GM21360 (cell line): ENCODE results near the gene ITPRID1.
"Not testable (repeated sequence)": the region's sequence is repeated elsewhere in the genome, so short reads cannot be mapped to it uniquely, and the experiment has no call there.

Source experiments
- ATAC-seq: cut with Tn5 transposase; IDR thresholded peaks from one replicate; pipeline ENCODE4 v1.9.1; 2021; ENCODE audit warnings: mild to moderate bottlenecking, moderate library complexity; ENCODE audit not compliant: unreplicated experiment

The ITPRID1 gene

DNA sequence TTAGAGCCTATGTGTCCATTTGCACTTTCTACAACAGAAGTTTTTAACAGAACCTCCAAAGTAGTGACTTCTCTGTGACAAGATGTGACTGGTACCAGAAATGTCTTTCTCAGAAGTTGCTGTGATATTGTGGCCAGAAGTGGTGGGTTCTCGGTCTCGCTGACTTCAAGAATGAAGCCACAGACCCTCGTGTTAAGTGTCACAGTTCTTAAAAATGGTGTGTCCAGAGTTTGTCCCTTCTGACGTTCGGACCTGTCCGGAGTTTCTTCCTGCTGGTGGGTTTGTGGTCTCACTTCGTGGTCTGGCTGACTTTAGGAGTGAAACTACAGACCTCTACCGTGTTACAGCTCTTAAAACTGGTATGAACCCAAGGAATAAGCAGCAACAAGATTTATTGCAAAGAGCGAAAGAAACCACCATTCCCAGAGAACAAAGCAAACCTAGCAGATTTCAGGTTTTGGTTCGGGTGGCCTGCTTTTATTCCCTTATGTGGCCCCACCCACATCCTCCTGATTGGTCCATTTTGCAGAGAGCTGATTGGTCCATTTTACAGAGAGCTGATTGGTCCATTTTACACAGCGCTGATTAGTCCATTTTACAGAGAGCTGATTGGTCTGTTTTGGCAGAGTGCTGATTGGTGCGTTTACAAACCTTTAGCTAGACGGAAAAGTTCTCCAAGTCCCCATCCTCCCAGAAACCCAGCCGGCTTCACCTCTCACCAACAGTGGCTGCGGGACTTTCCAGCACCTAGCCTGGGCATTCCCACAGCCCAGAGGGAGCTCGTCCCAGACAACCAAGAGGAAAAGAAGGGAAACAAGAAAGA, 3.0 kb downstream of the ITPRID1 start:
- no peak for ATAC-seq

- no peak for ATAC-seq
Observed at GRCh38 chr7:31517513-31517912, 3.6 kb downstream of the ITPRID1 start.

DNA sequence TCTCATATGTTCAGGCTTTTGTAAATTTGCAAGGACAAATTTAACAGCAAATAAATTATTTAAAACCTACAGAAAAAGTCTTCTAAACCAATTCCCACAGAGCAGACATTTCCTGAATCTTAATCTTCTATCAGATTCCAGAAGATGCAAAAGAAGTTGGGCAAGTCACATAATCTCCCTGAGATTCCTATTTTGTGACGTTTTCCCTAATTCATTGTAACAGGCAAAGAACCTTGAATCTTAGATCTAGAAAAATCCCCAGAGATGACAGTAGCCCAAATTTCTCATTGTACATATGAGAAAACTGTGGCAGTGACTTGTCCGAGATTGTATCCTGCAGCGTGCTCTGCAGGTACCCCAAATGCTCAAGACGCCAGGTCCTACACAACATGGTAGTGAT, 4.9 kb downstream of the ITPRID1 start:
- no peak for ATAC-seq

DNA sequence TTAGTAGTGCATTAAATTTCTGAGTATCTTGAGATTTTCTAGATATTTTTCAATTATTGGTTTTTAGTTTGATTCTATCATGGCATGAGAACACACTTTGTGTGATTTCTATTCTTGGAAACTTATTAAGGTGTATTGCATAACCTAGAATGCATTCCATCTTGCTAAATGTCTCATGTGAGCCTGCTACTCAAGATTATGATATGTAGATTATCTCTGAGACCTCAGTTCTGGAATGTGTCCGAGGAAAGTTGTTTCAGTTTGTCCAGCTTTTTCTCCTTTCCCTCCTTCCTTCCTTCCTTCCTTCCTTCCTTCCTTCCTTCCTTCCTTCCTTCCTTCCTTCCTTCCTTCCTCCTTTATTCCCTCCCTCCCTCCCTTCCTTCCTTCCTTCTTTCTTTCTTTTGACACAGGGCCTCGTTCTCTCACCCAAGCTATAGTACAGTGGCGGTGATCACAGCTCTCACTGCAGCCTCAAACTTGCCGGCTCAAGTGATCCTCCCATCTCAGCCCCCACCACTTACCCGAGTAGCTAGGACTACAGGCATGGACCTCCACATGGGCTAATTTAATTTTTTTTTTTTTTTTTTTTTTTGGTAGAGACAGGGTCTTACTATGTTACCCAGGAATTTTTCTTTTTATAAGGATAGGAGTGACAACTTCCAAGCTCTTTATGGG, 7.6 kb downstream of the ITPRID1 start:
- no peak for ATAC-seq

- ATAC-seq, result no peak
Observed at GRCh38 chr7:31526864-31527263, 13.0 kb downstream of the ITPRID1 start.

DNA sequence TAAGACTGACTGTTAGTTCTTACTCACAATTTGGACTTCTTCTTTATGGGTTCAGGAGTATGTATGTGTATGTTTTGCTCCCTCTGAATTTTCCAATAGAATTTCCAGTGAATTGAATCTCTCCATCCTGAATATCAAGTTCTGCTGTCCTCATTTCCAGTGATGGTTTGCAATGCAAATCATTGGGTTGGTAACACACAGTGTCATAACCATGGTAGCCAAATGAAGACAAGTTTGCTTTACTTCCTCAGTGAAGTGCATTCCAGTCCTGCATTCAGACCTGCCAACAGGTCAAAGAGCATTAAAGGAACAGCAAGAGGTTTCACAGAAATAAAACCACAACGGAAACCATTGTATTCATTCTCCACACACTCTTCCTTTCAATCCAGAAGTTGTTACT, 15.2 kb downstream of the ITPRID1 start:
- no peak for ATAC-seq

GRCh38 chr7:31540651-31541185, 26.8 kb downstream of the ITPRID1 start:
- not testable (repeated sequence) for ATAC-seq

- ATAC-seq, result no peak
Observed at GRCh38 chr7:31545549-31545948, 31.7 kb downstream of the ITPRID1 start.

DNA sequence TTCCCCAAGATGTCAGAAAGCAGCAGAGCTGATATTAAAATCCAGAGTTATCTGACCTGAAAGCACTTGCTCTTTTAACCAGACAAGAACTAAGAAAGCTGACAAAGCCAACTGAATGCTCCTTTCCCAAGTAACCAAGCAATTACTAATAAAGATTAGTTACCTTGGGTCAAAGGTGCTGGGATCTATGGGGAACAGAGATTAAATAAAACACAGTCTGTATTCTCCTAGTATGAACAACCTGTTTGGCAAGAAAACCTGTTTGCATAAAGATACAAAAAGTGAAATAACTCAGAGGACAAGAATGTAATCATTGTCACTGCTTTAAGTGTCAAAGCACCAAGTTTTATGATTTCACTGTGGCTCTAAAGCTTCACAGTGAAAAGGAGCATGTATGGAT, 35.7 kb downstream of the ITPRID1 start:
- ATAC-seq, result no peak

GRCh38 chr7:31550432-31550831, 36.5 kb downstream of the ITPRID1 start:
- ATAC-seq, result no peak

DNA sequence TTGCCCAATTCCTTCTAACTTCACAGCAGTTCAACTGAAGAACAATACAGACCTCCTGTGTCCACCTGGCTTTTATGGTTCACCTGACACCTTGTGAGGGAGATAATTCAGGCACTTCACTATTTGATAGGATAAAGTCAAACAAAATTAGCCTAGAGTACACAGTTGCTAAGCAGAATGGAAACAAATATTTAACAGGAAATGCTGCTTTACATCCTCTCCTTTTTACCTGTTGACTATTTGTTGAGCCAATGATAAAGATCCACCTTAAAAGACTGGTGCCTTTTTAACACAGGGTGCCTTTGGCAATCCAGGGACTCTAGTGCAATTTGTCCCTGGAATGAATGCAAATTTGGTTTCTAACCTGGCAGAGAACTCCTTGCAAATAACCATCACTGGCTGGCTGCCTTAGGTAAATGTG, 39.8 kb downstream of the ITPRID1 start:
- ATAC-seq, result no peak

- no peak for ATAC-seq
Observed at GRCh38 chr7:31562002-31562401, 48.1 kb downstream of the ITPRID1 start.

DNA sequence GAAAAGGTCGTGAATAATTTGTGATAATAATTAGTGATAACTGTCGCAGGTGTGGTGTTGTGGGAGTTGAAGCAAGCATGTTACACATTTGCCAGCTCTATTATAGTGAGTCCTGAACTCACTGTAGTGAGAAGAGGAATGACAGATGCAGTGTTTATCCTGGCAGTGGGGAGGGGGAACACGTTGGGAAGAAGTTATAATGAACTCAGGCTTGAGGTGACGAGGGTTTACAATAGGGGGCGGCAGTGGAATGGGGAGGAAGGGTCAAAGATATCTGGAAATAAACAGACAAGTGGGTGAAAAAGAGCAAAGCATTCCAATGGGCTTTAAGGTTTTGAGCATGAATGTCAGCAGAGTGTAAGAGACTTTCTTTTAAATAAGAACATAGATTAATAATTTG, 49.6 kb downstream of the ITPRID1 start:
- no peak for ATAC-seq

DNA sequence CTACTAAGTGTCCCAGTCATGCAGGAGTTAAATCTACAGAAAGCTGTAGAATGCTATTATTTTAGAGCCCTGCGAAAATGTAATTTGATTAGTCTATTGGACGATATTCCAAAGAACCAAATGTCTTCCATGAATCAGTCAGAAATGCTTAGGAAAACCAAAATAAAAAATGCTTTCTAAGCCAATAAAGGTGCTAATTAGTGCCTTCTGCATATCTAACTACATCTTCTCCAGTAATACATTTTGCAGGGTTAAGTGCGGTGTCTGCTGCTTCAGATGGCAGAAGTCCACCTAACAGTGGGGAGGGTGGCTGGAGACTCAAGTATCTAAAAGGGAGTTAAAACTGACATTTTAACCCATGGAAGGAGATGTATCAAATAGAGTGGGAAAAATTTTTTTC, 50.1 kb downstream of the ITPRID1 start:
- ATAC-seq, result no peak

DNA sequence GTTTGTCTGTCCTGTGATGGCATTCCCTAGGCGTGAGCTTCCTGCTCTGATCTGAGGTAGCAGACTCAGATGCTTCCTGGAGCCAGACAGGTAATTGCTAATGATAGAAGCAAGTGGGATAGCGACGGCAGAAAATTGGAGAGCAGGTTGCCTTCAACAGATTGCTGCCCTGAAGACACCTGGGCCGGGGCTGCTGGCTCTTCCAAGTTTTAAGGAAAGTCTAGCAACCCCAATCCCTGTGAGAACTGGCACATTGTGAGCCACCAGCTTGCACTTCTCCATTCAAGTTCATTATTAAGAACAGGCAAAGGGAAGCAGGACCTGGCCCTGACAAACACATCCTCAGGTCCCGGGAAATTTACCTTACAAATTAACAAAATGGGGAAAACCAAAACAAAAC, 50.8 kb downstream of the ITPRID1 start:
- no peak for ATAC-seq

DNA sequence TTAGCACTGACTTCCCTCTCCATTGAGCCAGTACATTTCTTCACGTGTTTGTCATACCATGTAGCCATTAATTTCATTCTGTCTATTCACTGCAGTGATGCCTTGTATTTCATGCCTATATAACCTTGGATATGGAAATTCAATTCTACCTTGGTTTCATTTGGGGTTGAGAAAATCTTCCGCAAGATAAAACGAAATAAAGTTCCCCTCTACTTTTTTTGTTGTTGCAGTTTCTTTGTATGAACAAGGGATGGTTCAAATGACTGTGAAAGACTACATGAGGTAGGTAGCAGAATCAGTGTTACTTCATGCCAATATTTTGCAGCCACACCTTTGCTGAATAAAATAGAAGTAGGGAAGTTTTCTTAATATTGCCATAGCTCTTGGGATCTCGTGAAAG, 55.6 kb downstream of the ITPRID1 start:
- no peak for ATAC-seq

DNA sequence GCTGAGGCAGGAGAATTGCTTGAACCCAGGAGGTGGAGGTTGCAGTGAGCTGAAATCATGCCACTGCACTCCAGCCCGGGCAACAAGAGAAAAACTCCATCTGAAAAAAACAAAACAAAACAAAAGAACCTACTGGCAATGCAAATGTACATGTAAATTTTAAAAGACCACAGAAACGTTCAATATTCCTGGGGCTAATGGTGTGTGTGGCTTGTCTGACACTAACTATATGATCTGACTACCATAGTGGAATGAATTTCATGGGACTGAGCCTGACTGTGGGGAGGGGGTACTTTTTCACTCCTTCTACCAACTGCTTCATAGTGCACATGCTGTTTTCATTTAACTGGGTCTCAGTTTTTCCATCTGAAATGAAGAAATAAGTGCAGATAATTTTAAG, 69.6 kb downstream of the ITPRID1 start:
- no peak for ATAC-seq

DNA sequence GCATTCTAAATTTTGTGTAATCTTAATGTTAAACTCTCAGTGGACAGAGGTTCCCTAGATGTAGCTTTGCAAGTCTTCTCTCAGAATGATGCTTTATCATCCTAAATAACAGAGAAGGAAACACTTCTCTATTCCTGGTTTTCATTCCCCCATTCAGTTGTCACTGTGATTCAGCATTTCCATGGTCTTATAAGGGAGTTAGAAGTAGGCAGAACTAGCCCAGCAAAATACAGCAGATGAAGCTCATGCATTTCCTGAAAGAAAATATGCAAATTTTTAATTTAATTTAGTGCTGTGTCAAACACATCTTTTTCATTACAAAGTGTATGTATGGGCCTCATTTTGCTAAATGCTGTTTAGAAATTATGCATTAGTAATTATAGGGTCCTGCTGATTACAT, 70.1 kb downstream of the ITPRID1 start:
- no peak for ATAC-seq

DNA sequence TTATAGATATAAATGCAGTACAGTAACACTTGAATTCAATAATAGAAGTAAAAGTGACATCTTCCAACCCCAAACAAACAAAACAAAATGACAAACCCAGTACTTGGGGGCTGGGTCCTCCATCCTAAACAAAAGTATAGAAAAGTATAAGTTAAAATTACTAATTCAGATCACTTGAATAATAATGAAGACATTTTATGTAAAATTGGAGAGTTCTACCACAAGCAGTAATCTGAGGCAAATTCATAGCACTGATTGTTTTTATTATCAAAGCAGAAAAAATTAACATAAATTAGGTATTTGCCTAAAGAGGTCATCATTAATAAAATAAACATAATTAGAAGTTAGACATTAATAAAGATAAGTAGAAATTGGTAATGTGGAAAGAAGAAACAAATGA, 81.5 kb downstream of the ITPRID1 start:
- ATAC-seq, result no peak

GRCh38 chr7:31602041-31602625, 88.2 kb downstream of the ITPRID1 start:
- no peak for ATAC-seq

DNA sequence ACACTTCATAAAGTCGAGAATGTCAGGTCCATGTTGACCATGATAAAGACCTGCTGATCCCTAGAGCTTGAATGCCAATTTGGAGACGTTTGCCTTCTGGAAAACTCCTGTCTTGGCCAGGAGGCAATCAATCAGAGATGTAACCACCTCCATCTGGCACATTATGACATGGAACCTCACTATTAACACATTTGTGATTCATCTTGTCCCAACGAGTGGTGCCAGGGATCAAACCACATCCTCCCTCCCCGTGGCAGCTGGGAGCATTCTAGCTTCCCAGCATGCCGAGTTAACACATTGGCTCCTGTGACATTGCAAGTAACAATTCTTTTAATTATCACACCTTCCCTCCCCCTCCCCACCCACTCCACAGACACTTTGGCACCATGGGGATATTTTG, 89.2 kb downstream of the ITPRID1 start:
- no peak for ATAC-seq

GRCh38 chr7:31613604-31614003, 99.7 kb downstream of the ITPRID1 start:
- ATAC-seq, result no peak
